Measurements from ENCODE around the gene HACL1.

GRCh38 chr3:15629860-15630597, 28.7 kb upstream of the HACL1 start:
- TF ChIP-seq CTCF (IDR thresholded peaks at IDR 0.05; ENCODE audit: poor library complexity), result peak; percentile 75
- no peak for TF ChIP-seq EZH2phosphoT487 (IDR thresholded peaks at IDR 0.05; ENCODE audit: low read depth, severe bottlenecking, unreplicated experiment)
- TF ChIP-seq EZH2 (IDR thresholded peaks at IDR 0.05; ENCODE audit: borderline replicate concordance), result no peak

Measured in hepatocyte (in vitro differentiated cells).